Colonic mucosa (tissue), 4 donors: ENCODE results near the gene UBE2R2. TPM values are rescaled to one million over a fixed set of nuclear protein-coding genes. Genes with fewer than 3 reads are reported as not detected.

Experiments used
- DNase-seq: peaks from one replicate; pipeline ENCODE4 v3.0.0-alpha.2; 2020
- H3K27ac ChIP-seq: fragments of 200-600 bp; one replicate; pipeline ENCODE4 v1.8.0; 2021
- H3K27me3 ChIP-seq: fragments of 200-600 bp; one replicate; pipeline ENCODE4 v1.8.0; 2021
- H3K36me3 ChIP-seq: fragments of 200-600 bp; one replicate; pipeline ENCODE4 v1.8.0; 2021
- H3K4me1 ChIP-seq: fragments of 200-600 bp; one replicate; pipeline ENCODE4 v1.8.0; 2021; ENCODE audit warnings: mild to moderate bottlenecking
- H3K4me3 ChIP-seq: fragments of 200-600 bp; one replicate; pipeline ENCODE4 v1.8.0; 2021
- H3K9ac ChIP-seq, 2 donors: one replicate each; pipeline ENCODE4 v1.7.0; 2013; ENCODE audit warnings: control low read depth in 2 of 2, low read depth in 2 of 2, low read length in 2 of 2
- H3K9me3 ChIP-seq: fragments of 200-600 bp; one replicate; pipeline ENCODE4 v1.8.0; 2021
- intact Hi-C: fragments of 100-400 bp; cut with DNase I; formaldehyde crosslinking; loops from one replicate; pipeline ENCODE4 v1.14.1; 2022
- total RNA-seq, 2 donors: library from RNA; stranded (reverse); fragmentation: NEBNext Ultra II Directional in 1 of 2; extraction: Animal tissue kit (Norgen Biotek cat#: 25700) in 1 of 2; gene quantifications; one replicate each; pipeline ENCODE4 v1.2.1, GENCODE V29; 2021
- TF ChIP-seq, protein P1 (sequence below): fragments of 200-600 bp; IDR thresholded peaks from one replicate; pipeline ENCODE4 v1.8.0; 2022; ENCODE audit warnings: antibody characterized with exemption, mild to moderate bottlenecking
- donor health status: healthy.
- donor health status: DM: no; HTN: no; CAD: no.
- donor health status: DM: no; HTN: no; CAD: no.

The UBE2R2 gene
- total RNA-seq, 2 donors from 2014 or later: 31.4 to 46.0 TPM

DNA sequence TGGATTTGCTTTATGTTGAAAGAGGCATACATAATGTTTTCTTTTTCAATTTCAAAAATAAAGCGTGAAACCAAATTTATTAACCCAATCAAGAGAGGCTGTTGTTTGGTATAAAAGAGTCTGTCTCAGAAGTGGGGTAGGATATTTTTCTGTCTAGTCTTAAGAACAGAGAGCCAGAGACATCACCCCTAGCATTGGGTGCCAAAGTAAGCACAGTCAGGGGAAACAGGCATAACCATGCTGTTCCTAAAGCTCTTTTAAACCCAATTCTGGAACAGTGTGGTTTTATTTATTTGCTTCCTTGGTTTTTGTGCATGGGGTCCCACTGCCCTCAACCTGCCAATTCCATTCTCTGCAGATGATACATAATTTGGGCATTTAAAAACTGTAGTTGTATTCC, 88.2 kb downstream of the UBE2R2 start:
- no peak for DNase-seq
- intact Hi-C loops: no loop called here
- Histone ChIP-seq H3K9ac (no peak overlapping the region), H3K36me3 (no peaks in the 10 kb centered on the region), H3K9me3 (no peaks in the 10 kb centered on the region), H3K27ac (no peak overlapping the region), H3K27me3 (no peaks in the 10 kb centered on the region), H3K4me1 (no peaks in the 10 kb centered on the region), H3K4me3 (no peak overlapping the region)
- TF ChIP-seq, protein P1, sequence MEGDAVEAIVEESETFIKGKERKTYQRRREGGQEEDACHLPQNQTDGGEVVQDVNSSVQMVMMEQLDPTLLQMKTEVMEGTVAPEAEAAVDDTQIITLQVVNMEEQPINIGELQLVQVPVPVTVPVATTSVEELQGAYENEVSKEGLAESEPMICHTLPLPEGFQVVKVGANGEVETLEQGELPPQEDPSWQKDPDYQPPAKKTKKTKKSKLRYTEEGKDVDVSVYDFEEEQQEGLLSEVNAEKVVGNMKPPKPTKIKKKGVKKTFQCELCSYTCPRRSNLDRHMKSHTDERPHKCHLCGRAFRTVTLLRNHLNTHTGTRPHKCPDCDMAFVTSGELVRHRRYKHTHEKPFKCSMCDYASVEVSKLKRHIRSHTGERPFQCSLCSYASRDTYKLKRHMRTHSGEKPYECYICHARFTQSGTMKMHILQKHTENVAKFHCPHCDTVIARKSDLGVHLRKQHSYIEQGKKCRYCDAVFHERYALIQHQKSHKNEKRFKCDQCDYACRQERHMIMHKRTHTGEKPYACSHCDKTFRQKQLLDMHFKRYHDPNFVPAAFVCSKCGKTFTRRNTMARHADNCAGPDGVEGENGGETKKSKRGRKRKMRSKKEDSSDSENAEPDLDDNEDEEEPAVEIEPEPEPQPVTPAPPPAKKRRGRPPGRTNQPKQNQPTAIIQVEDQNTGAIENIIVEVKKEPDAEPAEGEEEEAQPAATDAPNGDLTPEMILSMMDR: no peak

DNA sequence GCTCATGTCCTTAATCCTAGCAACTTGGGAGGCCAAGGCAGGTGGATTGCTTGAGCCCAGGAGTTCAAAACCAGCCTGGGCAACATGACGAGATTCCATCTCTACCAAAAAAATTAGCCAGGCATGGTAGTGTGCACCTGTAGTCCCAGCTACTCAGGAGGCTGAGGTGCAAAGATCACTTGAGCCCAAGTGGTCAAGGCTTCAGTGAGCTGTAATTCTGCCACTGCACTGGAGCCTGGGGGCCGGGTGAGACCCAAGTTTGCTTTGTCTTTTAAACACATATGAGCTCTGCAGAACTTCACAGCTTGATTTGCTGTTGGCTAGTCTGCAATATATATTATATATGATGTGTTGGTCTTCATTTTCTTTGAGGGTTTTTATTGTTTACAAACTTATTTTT, 89.8 kb downstream of the UBE2R2 start:
- no peaks in the 10 kb centered on the region for H3K9me3 ChIP-seq
- TF ChIP-seq, protein P1: no peak
- H3K4me1 ChIP-seq: no peaks in the 10 kb centered on the region
- DNase-seq: no peak
- intact Hi-C loops: no loop called here
- H3K27me3 ChIP-seq: no peaks in the 10 kb centered on the region
- no peaks in the 10 kb centered on the region for H3K36me3 ChIP-seq
- no peak overlapping the region for H3K9ac ChIP-seq
- H3K4me3 ChIP-seq: no peak overlapping the region
- H3K27ac ChIP-seq: no peak overlapping the region

DNA sequence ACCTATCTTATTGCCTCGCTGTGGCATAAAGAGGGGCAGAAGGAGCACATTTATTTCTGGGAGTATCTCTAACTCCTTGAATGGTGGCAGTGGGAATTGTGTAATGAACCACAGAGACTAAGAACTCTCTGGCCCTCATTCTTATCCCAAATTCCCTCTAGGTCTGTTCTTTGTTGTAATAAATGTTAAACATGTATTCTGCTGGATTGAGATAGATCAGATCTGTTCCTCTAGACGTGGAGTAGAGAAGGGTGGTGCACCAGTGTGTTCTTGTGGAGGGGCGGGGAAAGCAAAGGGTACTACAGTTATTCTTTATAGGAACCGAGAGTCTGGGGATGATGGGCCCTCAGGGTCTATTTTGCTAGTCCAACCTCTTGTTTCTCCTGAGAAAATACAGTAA, 90.4 kb downstream of the UBE2R2 start:
- Histone ChIP-seq H3K27me3 (no peaks in the 10 kb centered on the region), H3K9ac (no peak overlapping the region), H3K4me3 (no peak overlapping the region), H3K9me3 (no peaks in the 10 kb centered on the region), H3K36me3 (no peaks in the 10 kb centered on the region), H3K4me1 (no peaks in the 10 kb centered on the region), H3K27ac (no peak overlapping the region)
- DNase-seq: no peak
- TF ChIP-seq, protein P1: no peak
- intact Hi-C loops: no loop called here

DNA sequence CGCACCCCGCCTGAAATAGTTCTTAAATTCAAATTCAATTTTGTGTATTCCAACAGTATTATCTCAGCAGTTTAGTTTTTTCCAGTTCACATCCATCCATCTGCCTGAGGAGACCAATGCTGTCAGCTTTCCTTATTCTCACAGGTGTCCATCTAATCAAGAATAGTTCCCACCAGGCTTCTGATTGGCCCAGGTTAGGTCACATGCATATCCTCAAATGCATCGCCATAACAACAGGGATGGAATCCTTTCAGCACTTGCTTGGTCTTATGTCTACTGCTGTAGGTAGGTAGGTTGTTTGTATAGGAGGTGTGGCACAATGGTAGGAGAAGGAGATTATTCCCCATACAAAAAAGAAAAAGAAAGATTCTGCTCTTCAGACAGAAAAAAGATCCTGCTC, 91.2 kb downstream of the UBE2R2 start:
- TF ChIP-seq, protein P1: no peak
- DNase-seq: no peak
- intact Hi-C loops: no loop called here
- no peak overlapping the region for H3K9ac ChIP-seq
- H3K4me1 ChIP-seq: no peaks in the 10 kb centered on the region
- H3K9me3 ChIP-seq: no peaks in the 10 kb centered on the region
- H3K36me3 ChIP-seq: no peaks in the 10 kb centered on the region
- no peaks in the 10 kb centered on the region for H3K27me3 ChIP-seq
- no peak overlapping the region for H3K4me3 ChIP-seq
- H3K27ac ChIP-seq: no peak overlapping the region

DNA sequence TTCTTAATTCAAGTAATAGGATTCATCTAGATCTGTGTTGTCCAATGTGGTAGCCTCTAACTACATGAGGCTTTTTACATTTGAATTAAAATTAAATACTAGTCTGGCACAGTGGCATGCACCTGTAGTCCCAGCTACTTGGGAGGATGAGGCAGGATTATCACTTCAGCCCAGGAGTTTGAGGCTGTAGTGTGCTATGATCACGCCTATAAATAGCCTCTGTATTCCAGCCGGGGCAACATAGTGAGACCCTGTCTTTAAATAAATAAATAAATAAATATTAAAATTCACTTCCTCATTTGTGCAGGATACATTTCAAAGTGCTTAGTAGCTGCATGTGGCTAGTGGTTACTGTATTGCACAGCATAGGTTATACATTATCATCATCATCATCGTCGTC, 91.8 kb downstream of the UBE2R2 start:
- no peaks in the 10 kb centered on the region for H3K36me3 ChIP-seq
- H3K9ac ChIP-seq: no peak overlapping the region
- no peaks in the 10 kb centered on the region for H3K27me3 ChIP-seq
- no peak overlapping the region for H3K4me3 ChIP-seq
- no peaks in the 10 kb centered on the region for H3K9me3 ChIP-seq
- TF ChIP-seq, protein P1: no peak
- intact Hi-C loops: no loop called here
- no peak overlapping the region for H3K27ac ChIP-seq
- no peaks in the 10 kb centered on the region for H3K4me1 ChIP-seq
- no peak for DNase-seq

DNA sequence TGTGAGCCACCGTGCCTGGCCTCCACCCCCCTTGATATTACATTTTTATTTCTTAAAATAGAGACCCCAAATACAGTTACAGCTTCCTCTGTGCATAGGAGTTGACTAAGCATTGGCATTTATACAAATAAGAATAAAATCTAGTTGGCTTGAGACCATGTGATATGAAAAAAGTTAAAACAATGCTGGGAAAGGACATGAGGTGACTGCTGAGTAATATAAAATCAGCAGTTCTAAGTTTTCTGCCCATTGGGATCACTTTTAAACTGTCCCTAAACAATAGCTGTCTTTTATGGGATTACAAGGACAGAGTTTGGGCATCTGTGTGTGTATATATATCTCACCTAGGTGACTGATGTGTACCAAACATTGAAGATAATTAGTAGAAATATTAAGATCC, 96.6 kb downstream of the UBE2R2 start:
- Histone ChIP-seq H3K9me3 (no peaks in the 10 kb centered on the region), H3K27ac (no peak overlapping the region), H3K36me3 (no peaks in the 10 kb centered on the region), H3K9ac (no peak overlapping the region), H3K27me3 (no peaks in the 10 kb centered on the region), H3K4me3 (no peak overlapping the region), H3K4me1 (no peaks in the 10 kb centered on the region)
- DNase-seq: no peak
- TF ChIP-seq, protein P1: no peak
- intact Hi-C loops: no loop called here
